ENCODE data around the gene PIGP. TPM values are rescaled to one million over a fixed set of nuclear protein-coding genes. Genes with fewer than 3 reads are reported as not detected.
"Not testable (repeated sequence)": the region's sequence is repeated elsewhere in the genome, so short reads cannot be mapped to it uniquely, and the experiment has no call there.

Gene PIGP
- total and polyA plus RNA-seq, 5 donors from 2014 or later, result 11.3 to 35.3 (median 25.5) TPM

- H3K9me3 ChIP-seq (ENCODE audit: control insufficient read depth in 2 of 2, low read length in 2 of 2), result no peaks in the 10 kb centered on the region
- Mint-ChIP-seq H3K9me3 (peaks cover 0 to 2% (median 0%) of the 10 kb centered on the region in 7 donors), H3K4me3 (no peak overlapping the region), H3K27ac (no peak overlapping the region), H3K4me1 (no peaks in the 10 kb centered on the region), H3K36me3 (no peaks in the 10 kb centered on the region), H3K27me3 (peaks cover 16% of the 10 kb centered on the region)
- ATAC-seq (ENCODE audit: low read depth in 2 of 2), result no peak
- no peak for DNase-seq
- no peaks in the 10 kb centered on the region for H3K4me1 ChIP-seq (ENCODE audit: control insufficient read depth, insufficient read depth, low read length, poor library complexity, severe bottlenecking)
- H3K4me3 ChIP-seq (ENCODE audit: low read depth, low read length), result no peak overlapping the region
- H3K27me3 ChIP-seq (ENCODE audit: control insufficient read depth, insufficient read depth, low read length), result peaks cover 3% of the 10 kb centered on the region
- H3K36me3 ChIP-seq (ENCODE audit: control insufficient read depth, insufficient read depth, low read length), result no peaks in the 10 kb centered on the region
- H3K27ac ChIP-seq (ENCODE audit: insufficient read depth, low read length, poor library complexity, severe bottlenecking), result no peak overlapping the region
These were observed 17.5 kb downstream of the PIGP start for GRCh38 chr21:37055271-37055855.

GRCh38 chr21:37049741-37050140, 23.1 kb downstream of the PIGP start:
- not testable (repeated sequence) for H3K27me3 Mint-ChIP-seq; ATAC-seq (ENCODE audit: low read depth in 2 of 2); H3K36me3 ChIP-seq (ENCODE audit: control insufficient read depth, insufficient read depth, low read length); H3K9me3 ChIP-seq (ENCODE audit: control insufficient read depth in 2 of 2, low read length in 2 of 2); H3K4me3 Mint-ChIP-seq; DNase-seq; H3K27ac Mint-ChIP-seq; H3K27ac ChIP-seq (ENCODE audit: insufficient read depth, low read length, poor library complexity, severe bottlenecking); H3K27me3 ChIP-seq (ENCODE audit: control insufficient read depth, insufficient read depth, low read length); H3K9me3 Mint-ChIP-seq; H3K36me3 Mint-ChIP-seq; H3K4me1 Mint-ChIP-seq; H3K4me1 ChIP-seq (ENCODE audit: control insufficient read depth, insufficient read depth, low read length, poor library complexity, severe bottlenecking); H3K4me3 ChIP-seq (ENCODE audit: low read depth, low read length)

GRCh38 chr21:37047079-37047478, 25.8 kb downstream of the PIGP start:
- no peak for ATAC-seq (ENCODE audit: low read depth in 2 of 2)
- Mint-ChIP-seq H3K4me1 (peaks cover 0 to 7% (median under 1%) of the 10 kb centered on the region in 4 donors), H3K36me3 (no peaks in the 10 kb centered on the region), H3K4me3 (no peak overlapping the region), H3K9me3 (peaks cover 0 to 2% (median 0%) of the 10 kb centered on the region in 7 donors), H3K27me3 (no peaks in the 10 kb centered on the region), H3K27ac (no peak overlapping the region)
- no peaks in the 10 kb centered on the region for H3K9me3 ChIP-seq (ENCODE audit: control insufficient read depth in 2 of 2, low read length in 2 of 2)
- no peak overlapping the region for H3K4me3 ChIP-seq (ENCODE audit: low read depth, low read length)
- no peaks in the 10 kb centered on the region for H3K36me3 ChIP-seq (ENCODE audit: control insufficient read depth, insufficient read depth, low read length)
- no peak overlapping the region for H3K27ac ChIP-seq (ENCODE audit: insufficient read depth, low read length, poor library complexity, severe bottlenecking)
- H3K4me1 ChIP-seq (ENCODE audit: control insufficient read depth, insufficient read depth, low read length, poor library complexity, severe bottlenecking), result no peaks in the 10 kb centered on the region
- DNase-seq, result no peak
- no peaks in the 10 kb centered on the region for H3K27me3 ChIP-seq (ENCODE audit: control insufficient read depth, insufficient read depth, low read length)

GRCh38 chr21:37045556-37045955, 27.3 kb downstream of the PIGP start:
- ATAC-seq (ENCODE audit: low read depth in 2 of 2) (no peak), DNase-seq (no peak)
- Histone ChIP-seq H3K4me1 (ENCODE audit: control insufficient read depth, insufficient read depth, low read length, poor library complexity, severe bottlenecking) (no peaks in the 10 kb centered on the region), H3K9me3 (ENCODE audit: control insufficient read depth in 2 of 2, low read length in 2 of 2) (no peaks in the 10 kb centered on the region), H3K36me3 (ENCODE audit: control insufficient read depth, insufficient read depth, low read length) (no peaks in the 10 kb centered on the region), H3K27me3 (ENCODE audit: control insufficient read depth, insufficient read depth, low read length) (no peaks in the 10 kb centered on the region), H3K4me3 (ENCODE audit: low read depth, low read length) (no peak overlapping the region), H3K27ac (ENCODE audit: insufficient read depth, low read length, poor library complexity, severe bottlenecking) (no peak overlapping the region)
- peaks cover 0 to 2% (median 0%) of the 10 kb centered on the region in 7 donors for H3K9me3 Mint-ChIP-seq
- H3K4me1 Mint-ChIP-seq, result peaks cover 0 to 7% (median under 1%) of the 10 kb centered on the region in 4 donors
- H3K36me3 Mint-ChIP-seq, result no peaks in the 10 kb centered on the region
- H3K4me3 Mint-ChIP-seq, result no peak overlapping the region
- no peaks in the 10 kb centered on the region for H3K27me3 Mint-ChIP-seq
- H3K27ac Mint-ChIP-seq, result no peak overlapping the region

GRCh38 chr21:37045149-37045548, 27.7 kb downstream of the PIGP start:
- Histone ChIP-seq H3K4me3 (ENCODE audit: low read depth, low read length) (no peak overlapping the region), H3K36me3 (ENCODE audit: control insufficient read depth, insufficient read depth, low read length) (no peaks in the 10 kb centered on the region), H3K9me3 (ENCODE audit: control insufficient read depth in 2 of 2, low read length in 2 of 2) (no peaks in the 10 kb centered on the region), H3K27ac (ENCODE audit: insufficient read depth, low read length, poor library complexity, severe bottlenecking) (no peak overlapping the region), H3K4me1 (ENCODE audit: control insufficient read depth, insufficient read depth, low read length, poor library complexity, severe bottlenecking) (no peaks in the 10 kb centered on the region), H3K27me3 (ENCODE audit: control insufficient read depth, insufficient read depth, low read length) (no peaks in the 10 kb centered on the region)
- H3K4me1 Mint-ChIP-seq, result peaks cover 0 to 7% (median under 1%) of the 10 kb centered on the region in 4 donors
- H3K9me3 Mint-ChIP-seq, result peaks cover 0 to 2% (median 0%) of the 10 kb centered on the region in 7 donors
- H3K27me3 Mint-ChIP-seq, result peaks cover under 1% of the 10 kb centered on the region
- no peak overlapping the region for H3K27ac Mint-ChIP-seq
- H3K36me3 Mint-ChIP-seq, result no peaks in the 10 kb centered on the region
- ATAC-seq (ENCODE audit: low read depth in 2 of 2), result peak in 1 of 2 donors; percentile 44
- no peak overlapping the region for H3K4me3 Mint-ChIP-seq
- peak in 1 of 3 donors; percentile 37 for DNase-seq

GRCh38 chr21:37044643-37045042, 28.2 kb downstream of the PIGP start:
- no peak for ATAC-seq (ENCODE audit: low read depth in 2 of 2)
- no peaks in the 10 kb centered on the region for H3K36me3 ChIP-seq (ENCODE audit: control insufficient read depth, insufficient read depth, low read length)
- Mint-ChIP-seq H3K4me3 (no peak overlapping the region), H3K27ac (no peak overlapping the region), H3K4me1 (peaks cover 0 to 7% (median under 1%) of the 10 kb centered on the region in 4 donors), H3K27me3 (peaks cover 6% of the 10 kb centered on the region), H3K9me3 (peaks cover 0 to 2% (median 0%) of the 10 kb centered on the region in 7 donors), H3K36me3 (no peaks in the 10 kb centered on the region)
- no peaks in the 10 kb centered on the region for H3K27me3 ChIP-seq (ENCODE audit: control insufficient read depth, insufficient read depth, low read length)
- no peaks in the 10 kb centered on the region for H3K9me3 ChIP-seq (ENCODE audit: control insufficient read depth in 2 of 2, low read length in 2 of 2)
- H3K4me1 ChIP-seq (ENCODE audit: control insufficient read depth, insufficient read depth, low read length, poor library complexity, severe bottlenecking), result no peaks in the 10 kb centered on the region
- H3K27ac ChIP-seq (ENCODE audit: insufficient read depth, low read length, poor library complexity, severe bottlenecking), result no peak overlapping the region
- H3K4me3 ChIP-seq (ENCODE audit: low read depth, low read length), result no peak overlapping the region
- no peak for DNase-seq

- DNase-seq, result no peak
- no peaks in the 10 kb centered on the region for H3K9me3 ChIP-seq (ENCODE audit: control insufficient read depth in 2 of 2, low read length in 2 of 2)
- no peak overlapping the region for H3K4me3 ChIP-seq (ENCODE audit: low read depth, low read length)
- H3K27ac ChIP-seq (ENCODE audit: insufficient read depth, low read length, poor library complexity, severe bottlenecking), result no peak overlapping the region
- ATAC-seq (ENCODE audit: low read depth in 2 of 2), result no peak
- no peaks in the 10 kb centered on the region for H3K4me1 ChIP-seq (ENCODE audit: control insufficient read depth, insufficient read depth, low read length, poor library complexity, severe bottlenecking)
- no peaks in the 10 kb centered on the region for H3K36me3 ChIP-seq (ENCODE audit: control insufficient read depth, insufficient read depth, low read length)
- Mint-ChIP-seq H3K27me3 (peaks cover 10% of the 10 kb centered on the region), H3K4me1 (peaks cover 0 to 7% (median under 1%) of the 10 kb centered on the region in 4 donors), H3K9me3 (peaks cover 0 to 2% (median 0%) of the 10 kb centered on the region in 7 donors), H3K36me3 (no peaks in the 10 kb centered on the region), H3K27ac (no peak overlapping the region), H3K4me3 (no peak overlapping the region)
- no peaks in the 10 kb centered on the region for H3K27me3 ChIP-seq (ENCODE audit: control insufficient read depth, insufficient read depth, low read length)
These were observed 29.1 kb downstream of the PIGP start for GRCh38 chr21:37043818-37044217.

- H3K27ac ChIP-seq (ENCODE audit: insufficient read depth, low read length, poor library complexity, severe bottlenecking), result no peak overlapping the region
- H3K9me3 Mint-ChIP-seq, result peaks cover 0 to 2% (median 0%) of the 10 kb centered on the region in 7 donors
- H3K4me1 Mint-ChIP-seq, result peaks cover 0 to 7% (median under 1%) of the 10 kb centered on the region in 4 donors
These were observed 31.1 kb downstream of the PIGP start for GRCh38 chr21:37041706-37042271.

More at GRCh38 chr21:37041706-37042271, 31.1 kb downstream of the PIGP start:
- Histone ChIP-seq H3K4me3 (ENCODE audit: low read depth, low read length) (no peak overlapping the region), H3K27me3 (ENCODE audit: control insufficient read depth, insufficient read depth, low read length) (no peaks in the 10 kb centered on the region), H3K9me3 (ENCODE audit: control insufficient read depth in 2 of 2, low read length in 2 of 2) (no peaks in the 10 kb centered on the region), H3K36me3 (ENCODE audit: control insufficient read depth, insufficient read depth, low read length) (no peaks in the 10 kb centered on the region), H3K4me1 (ENCODE audit: control insufficient read depth, insufficient read depth, low read length, poor library complexity, severe bottlenecking) (no peaks in the 10 kb centered on the region)
- Mint-ChIP-seq H3K4me3 (no peak overlapping the region), H3K27ac (no peak overlapping the region), H3K36me3 (no peaks in the 10 kb centered on the region), H3K27me3 (peaks cover 10% of the 10 kb centered on the region)
- DNase-seq, result no peak
- ATAC-seq (ENCODE audit: low read depth in 2 of 2), result no peak
